NCI-H446 treated with DMSO at 0.1 percent for 48 hours (cell line): Measurements from ENCODE around the gene AMH.
A peak's percentile ranks its signal among the peaks of the same experiment; 100 is the strongest.

Source experiments
- DNase-seq: peaks from one replicate; lab custom pipeline; 2025; lab: John Stamatoyannopoulos, UW

Gene AMH

GRCh38 chr19:2287585-2288337, 38.6 kb downstream of the AMH start:
- DNase-seq, result no peak

DNA sequence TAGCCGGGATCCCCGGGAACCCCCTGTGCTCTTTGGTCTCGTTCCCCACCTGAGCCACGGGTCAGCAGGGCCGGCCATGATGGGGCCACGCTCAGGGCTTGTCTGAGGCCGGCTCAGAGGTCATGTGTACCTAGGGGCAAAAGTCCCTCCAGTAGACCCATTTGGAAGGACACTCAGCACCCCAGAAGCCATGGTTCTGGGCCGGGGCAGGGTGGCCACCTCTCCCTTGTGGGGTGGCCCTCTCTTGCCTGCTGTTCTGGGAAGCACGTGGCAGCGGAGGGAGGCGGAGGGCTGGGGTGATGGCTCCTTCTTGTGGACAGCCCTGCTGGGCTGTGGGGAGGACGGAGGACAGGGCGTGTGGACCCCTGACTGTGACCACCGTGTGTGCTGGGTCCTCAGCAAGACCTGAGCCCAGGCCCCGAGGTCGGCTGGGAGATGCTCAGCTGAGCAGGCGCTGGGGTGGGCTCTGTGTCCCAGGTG, 39.3 kb downstream of the AMH start:
- DNase-seq, result peak; percentile 67

GRCh38 chr19:2288818-2289713, 39.9 kb downstream of the AMH start:
- DNase-seq, result no peak

GRCh38 chr19:2289714-2290435, 40.8 kb downstream of the AMH start:
- DNase-seq, result no peak

DNA sequence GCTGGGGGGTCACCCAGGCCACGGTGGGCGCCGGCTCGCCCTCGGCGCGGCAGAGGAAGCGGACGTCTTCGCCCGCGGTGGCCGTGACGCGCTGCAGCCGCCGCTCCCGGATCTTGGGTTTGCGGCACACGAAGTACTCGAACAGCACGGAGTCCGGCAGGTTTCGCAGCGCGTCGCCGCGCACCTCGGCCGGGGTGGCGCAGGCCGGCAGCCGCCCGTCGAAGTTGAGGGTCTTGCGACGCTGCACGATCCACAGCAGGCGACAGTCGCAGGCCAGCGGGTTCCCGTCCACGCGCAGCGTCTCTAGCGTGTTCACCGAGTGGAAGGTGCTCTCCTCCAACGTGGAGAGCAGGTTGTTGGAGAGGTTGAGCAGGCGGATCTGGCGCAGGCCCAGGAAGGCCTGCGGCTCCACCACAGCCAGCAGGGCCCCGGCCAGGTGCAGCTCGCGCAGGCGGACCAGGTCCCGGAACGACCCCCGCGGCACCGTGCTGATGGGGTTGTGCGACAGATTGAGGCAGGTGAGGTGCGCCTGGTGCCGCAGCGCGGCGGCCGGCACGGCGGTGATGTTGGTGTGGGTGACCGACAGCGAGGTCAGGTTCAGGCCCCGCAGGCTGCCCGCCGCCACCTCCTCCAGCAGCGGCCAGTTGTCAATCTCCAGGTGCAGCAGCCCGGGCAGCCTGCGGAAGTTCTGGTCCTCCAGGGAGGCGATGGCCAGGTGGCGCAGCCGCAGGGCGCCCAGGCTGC, 41.5 kb downstream of the AMH start:
- no peak for DNase-seq

DNA sequence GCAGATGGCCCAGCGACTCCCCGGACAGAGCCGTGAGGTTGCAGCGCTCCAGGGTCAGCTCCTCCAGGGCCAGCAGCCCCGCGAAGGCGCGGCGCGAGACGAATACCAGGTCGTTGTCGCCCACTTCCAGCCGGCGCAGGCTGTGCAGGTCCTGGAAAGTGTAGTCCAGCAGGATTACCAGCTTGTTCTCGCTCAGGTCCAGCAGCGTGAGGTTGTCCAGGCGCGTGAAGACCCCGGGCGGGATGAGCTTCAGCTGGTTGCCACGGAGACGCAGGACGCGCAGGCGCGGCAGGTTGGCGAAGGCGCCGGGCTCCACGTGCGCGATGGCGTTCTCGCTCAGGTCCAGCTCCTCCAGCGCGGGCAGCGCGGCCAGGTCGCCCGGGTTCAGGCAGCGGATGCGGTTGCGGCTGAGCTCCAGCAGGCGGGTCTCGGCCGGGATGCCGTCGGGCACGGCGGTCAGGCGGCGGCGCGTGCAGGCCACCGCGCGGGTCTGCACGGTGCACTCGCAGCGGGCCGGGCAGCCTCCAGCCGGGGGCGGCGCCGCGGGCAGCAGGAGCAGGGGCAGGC, 42.1 kb downstream of the AMH start:
- no peak for DNase-seq

- peak; percentile 60 for DNase-seq
Observed at GRCh38 chr19:2294687-2295335, 45.7 kb downstream of the AMH start.

DNA sequence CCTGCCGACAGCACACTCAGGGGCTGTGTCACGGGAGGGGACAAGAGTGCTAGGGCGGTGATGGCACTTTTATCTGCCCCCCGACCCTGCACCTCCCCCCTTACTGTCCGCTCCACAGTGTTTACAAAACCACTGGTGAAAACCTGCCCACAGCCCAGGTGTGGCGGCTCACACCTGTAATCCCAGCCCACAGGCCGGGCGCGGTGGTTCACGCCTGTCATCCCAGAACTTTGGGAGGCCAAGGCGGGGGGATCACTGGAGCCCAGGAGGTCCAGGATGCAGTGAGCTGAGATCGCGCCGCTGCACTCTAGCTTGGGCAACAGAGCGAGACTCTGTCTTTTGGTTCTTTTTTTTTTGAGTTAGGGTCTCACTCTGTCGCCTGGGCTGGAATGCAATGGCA, 47.0 kb downstream of the AMH start:
- DNase-seq, result no peak

GRCh38 chr19:2300533-2300932, 51.4 kb downstream of the AMH start:
- DNase-seq, result no peak
